ENCODE measurements around the gene ORC6.

- no peak for TF ChIP-seq REST (IDR thresholded peaks at IDR 0.05; ENCODE audit: insufficient read depth in 1 of 2, low read depth in 2 of 2, low read length in 2 of 2)
- TF ChIP-seq FOXP2 (optimal IDR thresholded peaks at IDR 0.05; ENCODE audit: borderline replicate concordance, extremely low read depth, extremely low read length, insufficient read depth) = no peak
- TF ChIP-seq POLR2AphosphoS5 (IDR thresholded peaks at IDR 0.05; ENCODE audit: low read depth, low read length) = no peak
- no peak for TF ChIP-seq TAF1 (IDR thresholded peaks at IDR 0.05; ENCODE audit: borderline replicate concordance, insufficient read depth, low read length)
- no peak for TF ChIP-seq SIN3A (IDR thresholded peaks at IDR 0.05; ENCODE audit: borderline replicate concordance, insufficient read depth, low read length)
Observed at GRCh38 chr16:46706642-46707041, 17.2 kb downstream of the ORC6 start.
